ENCODE data around the gene BROX.
"Not testable (repeated sequence)": the region's sequence is repeated elsewhere in the genome, so short reads cannot be mapped to it uniquely, and the experiment has no call there.

The BROX gene

DNA sequence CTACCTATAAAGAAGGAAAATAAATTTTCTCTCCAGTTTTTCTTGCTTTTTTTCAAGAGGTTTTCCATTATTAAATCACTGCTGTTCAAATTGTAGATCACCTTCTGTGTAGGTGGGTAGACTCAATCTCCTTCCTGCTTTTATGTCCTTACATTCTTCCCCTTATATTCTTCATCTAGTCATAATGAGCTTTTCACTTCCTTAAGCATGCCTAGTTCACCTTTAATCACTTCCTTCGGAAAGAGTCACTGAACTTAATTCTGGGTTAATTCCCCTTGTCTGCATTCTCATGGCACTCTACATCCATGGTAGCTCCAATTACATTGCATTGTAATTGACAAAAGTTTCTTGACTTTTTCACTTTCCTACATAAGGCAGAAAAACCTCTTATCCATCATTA lies 18.5 kb downstream of the BROX start:
- WGBS, 2 experiments, result 94 to 97% methylated on average over 1 of the region's 1 CpG
- H3K27ac ChIP-seq (ENCODE audit: insufficient read depth, low read depth, low read length, poor library complexity, severe bottlenecking), result no peak overlapping the region
- H3K4me1 ChIP-seq (ENCODE audit: control insufficient read depth, insufficient read depth, low read length), result peaks cover 5% of the 10 kb centered on the region
- peaks cover 33% of the 10 kb centered on the region for H3K36me3 ChIP-seq (ENCODE audit: control insufficient read depth, insufficient read depth, low read length)
- no peaks in the 10 kb centered on the region for H3K9me3 ChIP-seq (ENCODE audit: control insufficient read depth, low read length)
- no peaks in the 10 kb centered on the region for H3K27me3 ChIP-seq (ENCODE audit: control insufficient read depth, insufficient read depth, low read length, poor library complexity, severe bottlenecking)
- no peak overlapping the region for H3K4me3 ChIP-seq (ENCODE audit: insufficient read depth, low read depth, low read length)

DNA sequence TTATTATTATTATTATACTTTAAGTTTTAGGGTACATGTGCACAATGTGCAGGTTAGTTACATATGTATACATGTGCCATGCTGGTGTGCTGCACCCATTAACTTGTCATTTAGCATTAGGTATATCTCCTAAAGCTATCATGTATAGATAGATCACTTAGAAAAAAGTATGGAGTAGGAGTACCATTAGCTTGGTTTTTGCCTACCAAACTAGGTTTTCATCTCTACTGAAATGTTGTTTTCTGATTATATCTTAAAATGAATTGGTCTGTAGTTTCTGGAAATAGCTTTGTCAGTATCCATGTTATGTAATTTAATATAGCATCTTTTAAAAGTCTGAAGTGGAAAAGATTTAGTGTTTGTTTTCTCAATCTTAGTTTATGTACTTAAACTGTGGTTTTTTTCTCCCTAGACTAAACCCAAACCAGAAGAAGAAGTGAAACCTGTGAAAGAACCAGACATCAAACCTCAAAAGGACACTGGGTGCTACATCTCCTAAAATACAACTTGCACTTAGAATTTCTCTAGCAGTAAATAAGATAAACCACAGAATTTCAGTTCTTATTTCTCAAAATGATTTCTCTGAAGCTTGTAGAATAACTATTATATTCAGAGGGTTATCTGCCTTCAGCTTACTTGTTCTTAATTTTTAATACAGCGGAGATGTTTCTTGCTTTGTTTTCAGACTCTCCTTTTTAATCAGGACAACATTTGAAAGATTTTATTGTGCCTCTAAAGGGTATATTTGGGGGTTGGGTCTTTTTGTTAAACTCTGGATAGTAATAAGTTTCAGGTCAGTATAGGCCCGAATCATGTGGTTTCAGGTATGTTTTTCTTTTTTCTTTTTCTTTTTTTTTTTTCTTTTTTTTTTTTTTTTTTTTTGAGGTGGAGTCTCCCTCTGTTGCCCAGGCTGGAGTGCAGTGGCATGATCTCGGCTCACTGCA lies 20.1 kb downstream of the BROX start:
- no peaks in the 10 kb centered on the region for H3K9me3 ChIP-seq (ENCODE audit: control insufficient read depth, low read length)
- peaks cover 28% of the 10 kb centered on the region for H3K36me3 ChIP-seq (ENCODE audit: control insufficient read depth, insufficient read depth, low read length)
- H3K4me1 ChIP-seq (ENCODE audit: control insufficient read depth, insufficient read depth, low read length), result peaks cover 14% of the 10 kb centered on the region
- no peak overlapping the region for H3K27ac ChIP-seq (ENCODE audit: insufficient read depth, low read depth, low read length, poor library complexity, severe bottlenecking)
- H3K4me3 ChIP-seq (ENCODE audit: insufficient read depth, low read depth, low read length), result no peak overlapping the region
- H3K27me3 ChIP-seq (ENCODE audit: control insufficient read depth, insufficient read depth, low read length, poor library complexity, severe bottlenecking), result no peaks in the 10 kb centered on the region
- WGBS, 2 experiments, result 91 to 100% methylated on average over 1 to 3 of the region's 3 CpGs

DNA sequence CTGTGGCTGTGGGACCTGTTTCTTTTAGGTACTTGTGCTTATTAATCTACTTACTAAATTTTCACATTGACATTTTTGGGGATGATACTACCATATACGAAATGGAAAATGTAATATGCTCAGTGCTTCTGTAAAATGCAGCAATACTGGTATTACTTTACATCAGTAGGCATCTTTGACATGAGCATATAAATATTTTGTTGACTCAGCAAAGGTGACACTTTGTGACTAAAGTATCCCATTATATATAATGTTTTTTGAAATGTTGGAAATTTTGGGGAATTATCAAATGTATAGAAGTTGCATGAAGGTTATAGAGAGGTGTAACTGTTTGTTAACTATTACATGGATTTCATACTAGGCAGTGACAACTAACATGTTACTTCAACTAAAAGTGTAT lies 22.4 kb downstream of the BROX start:
- Histone ChIP-seq H3K36me3 (ENCODE audit: control insufficient read depth, insufficient read depth, low read length) (peaks cover 23% of the 10 kb centered on the region), H3K27me3 (ENCODE audit: control insufficient read depth, insufficient read depth, low read length, poor library complexity, severe bottlenecking) (no peaks in the 10 kb centered on the region), H3K9me3 (ENCODE audit: control insufficient read depth, low read length) (no peaks in the 10 kb centered on the region), H3K4me3 (ENCODE audit: insufficient read depth, low read depth, low read length) (no peak overlapping the region), H3K27ac (ENCODE audit: insufficient read depth, low read depth, low read length, poor library complexity, severe bottlenecking) (no peak overlapping the region), H3K4me1 (ENCODE audit: control insufficient read depth, insufficient read depth, low read length) (peaks cover 14% of the 10 kb centered on the region)
- 100% methylated on average over 1 of the region's 1 CpG; no CpG with 5 or more reads in 1 of the 2 experiments for WGBS, 2 experiments

DNA sequence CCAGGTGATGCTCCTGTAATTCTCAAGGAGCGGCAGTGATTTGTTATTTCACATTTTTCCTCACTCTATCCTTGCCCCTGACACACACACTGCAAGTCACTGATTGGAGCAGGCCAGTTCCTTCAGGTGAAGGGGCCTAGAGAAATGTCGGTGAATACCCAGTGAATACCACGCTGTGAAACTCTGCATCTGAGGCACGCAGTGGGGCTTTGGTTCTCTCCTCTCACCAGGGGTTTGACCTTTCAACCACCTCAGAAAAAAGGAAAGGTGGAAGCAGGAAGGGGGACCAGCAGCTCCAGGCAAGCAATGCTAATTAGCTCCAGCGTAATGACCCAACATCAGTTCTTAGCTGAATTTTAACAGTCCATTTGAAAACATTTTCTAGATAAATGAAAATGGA lies 24.1 kb downstream of the BROX start:
- H3K27me3 ChIP-seq (ENCODE audit: control insufficient read depth, insufficient read depth, low read length, poor library complexity, severe bottlenecking), result no peaks in the 10 kb centered on the region
- H3K4me3 ChIP-seq (ENCODE audit: insufficient read depth, low read depth, low read length), result no peak overlapping the region
- no peaks in the 10 kb centered on the region for H3K9me3 ChIP-seq (ENCODE audit: control insufficient read depth, low read length)
- H3K4me1 ChIP-seq (ENCODE audit: control insufficient read depth, insufficient read depth, low read length), result peaks cover 14% of the 10 kb centered on the region
- 7 to 12% methylated on average over 4 to 5 of the region's 5 CpGs for WGBS, 2 experiments
- H3K27ac ChIP-seq (ENCODE audit: insufficient read depth, low read depth, low read length, poor library complexity, severe bottlenecking), result no peak overlapping the region
- peaks cover 9% of the 10 kb centered on the region for H3K36me3 ChIP-seq (ENCODE audit: control insufficient read depth, insufficient read depth, low read length)

DNA sequence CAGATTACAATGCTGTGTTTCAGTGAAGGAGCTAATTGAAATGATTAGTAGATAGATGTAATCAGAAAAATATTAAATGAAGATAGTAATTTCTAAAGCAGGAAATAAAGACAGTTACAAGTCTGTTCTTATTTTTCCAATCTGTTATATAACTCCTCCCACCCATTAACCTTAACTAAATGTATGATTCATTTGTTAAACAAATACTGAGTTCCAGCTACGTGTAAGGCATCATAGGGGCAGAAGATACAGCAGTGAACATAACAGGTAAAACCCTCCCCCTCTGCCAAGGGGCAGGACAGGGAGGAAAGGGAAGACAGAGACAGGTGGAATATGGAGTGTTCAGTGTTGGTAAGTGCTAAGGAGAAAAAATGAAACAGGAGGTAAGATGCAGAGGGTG lies 24.6 kb downstream of the BROX start, which contains the start of gene FAM177B:
TSS of gene FAM177B (plus strand) at position 231 of the 400 bp plus-strand sequence. CDS start 9,344 bp downstream, outside the sequence.
- WGBS, 2 experiments, result 40 to 83% methylated on average over 1 of the region's 1 CpG
- Histone ChIP-seq H3K9me3 (ENCODE audit: control insufficient read depth, low read length) (no peaks in the 10 kb centered on the region), H3K4me3 (ENCODE audit: insufficient read depth, low read depth, low read length) (no peak within 1 kb of the TSS), H3K27me3 (ENCODE audit: control insufficient read depth, insufficient read depth, low read length, poor library complexity, severe bottlenecking) (no peaks in the 10 kb centered on the region), H3K27ac (ENCODE audit: insufficient read depth, low read depth, low read length, poor library complexity, severe bottlenecking) (no peak within 1 kb of the TSS), H3K4me1 (ENCODE audit: control insufficient read depth, insufficient read depth, low read length) (peaks cover 14% of the 10 kb centered on the region), H3K36me3 (ENCODE audit: control insufficient read depth, insufficient read depth, low read length) (peaks cover 6% of the 10 kb centered on the region)

DNA sequence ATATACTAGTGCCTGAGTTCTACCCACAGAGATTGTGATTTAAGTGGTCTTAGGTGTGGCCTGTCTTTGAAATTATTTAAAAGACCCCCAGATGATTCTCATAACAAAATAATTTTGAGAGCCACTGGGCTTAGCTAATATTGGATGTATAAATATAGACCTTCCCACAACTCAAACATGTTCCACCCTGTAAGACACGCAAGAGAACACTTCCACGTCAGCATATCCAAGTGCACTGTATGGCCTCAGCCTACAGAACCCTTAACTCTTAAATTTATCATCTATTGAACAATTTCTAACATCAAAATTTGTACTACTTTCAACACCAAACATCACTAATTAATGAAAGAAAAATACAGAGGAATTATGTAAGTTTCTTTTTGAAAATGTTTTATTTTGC lies 27.1 kb downstream of the BROX start:
- no peaks in the 10 kb centered on the region for H3K27me3 ChIP-seq (ENCODE audit: control insufficient read depth, insufficient read depth, low read length, poor library complexity, severe bottlenecking)
- no peaks in the 10 kb centered on the region for H3K9me3 ChIP-seq (ENCODE audit: control insufficient read depth, low read length)
- H3K4me1 ChIP-seq (ENCODE audit: control insufficient read depth, insufficient read depth, low read length), result peaks cover 14% of the 10 kb centered on the region
- no peak overlapping the region for H3K27ac ChIP-seq (ENCODE audit: insufficient read depth, low read depth, low read length, poor library complexity, severe bottlenecking)
- 89 to 91% methylated on average over 2 of the region's 2 CpGs for WGBS, 2 experiments
- H3K4me3 ChIP-seq (ENCODE audit: insufficient read depth, low read depth, low read length), result no peak overlapping the region
- no peaks in the 10 kb centered on the region for H3K36me3 ChIP-seq (ENCODE audit: control insufficient read depth, insufficient read depth, low read length)

DNA sequence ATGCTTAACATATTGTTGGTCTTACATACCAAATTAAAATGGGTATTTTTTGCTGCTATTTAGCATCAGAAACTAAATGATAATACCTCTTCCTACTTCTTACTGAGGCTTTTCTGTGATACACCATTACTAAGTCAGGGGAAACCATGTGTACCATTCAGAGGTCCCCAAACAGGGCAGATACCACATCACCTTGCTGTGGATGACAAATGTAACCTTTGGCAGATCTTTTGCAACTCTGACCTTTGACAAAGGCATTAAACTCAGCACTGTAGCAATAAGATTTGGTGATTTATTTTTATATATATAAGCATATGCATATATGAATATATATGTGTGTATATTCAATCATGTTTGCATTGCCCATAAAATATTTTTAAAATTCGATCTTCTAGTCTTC lies 27.6 kb downstream of the BROX start:
- Histone ChIP-seq H3K36me3 (ENCODE audit: control insufficient read depth, insufficient read depth, low read length) (no peaks in the 10 kb centered on the region), H3K27me3 (ENCODE audit: control insufficient read depth, insufficient read depth, low read length, poor library complexity, severe bottlenecking) (no peaks in the 10 kb centered on the region), H3K4me1 (ENCODE audit: control insufficient read depth, insufficient read depth, low read length) (peaks cover 14% of the 10 kb centered on the region), H3K27ac (ENCODE audit: insufficient read depth, low read depth, low read length, poor library complexity, severe bottlenecking) (no peak overlapping the region), H3K4me3 (ENCODE audit: insufficient read depth, low read depth, low read length) (no peak overlapping the region), H3K9me3 (ENCODE audit: control insufficient read depth, low read length) (no peaks in the 10 kb centered on the region)
- no CpG with 5 or more reads among the region's 1 CpG for WGBS, 2 experiments

DNA sequence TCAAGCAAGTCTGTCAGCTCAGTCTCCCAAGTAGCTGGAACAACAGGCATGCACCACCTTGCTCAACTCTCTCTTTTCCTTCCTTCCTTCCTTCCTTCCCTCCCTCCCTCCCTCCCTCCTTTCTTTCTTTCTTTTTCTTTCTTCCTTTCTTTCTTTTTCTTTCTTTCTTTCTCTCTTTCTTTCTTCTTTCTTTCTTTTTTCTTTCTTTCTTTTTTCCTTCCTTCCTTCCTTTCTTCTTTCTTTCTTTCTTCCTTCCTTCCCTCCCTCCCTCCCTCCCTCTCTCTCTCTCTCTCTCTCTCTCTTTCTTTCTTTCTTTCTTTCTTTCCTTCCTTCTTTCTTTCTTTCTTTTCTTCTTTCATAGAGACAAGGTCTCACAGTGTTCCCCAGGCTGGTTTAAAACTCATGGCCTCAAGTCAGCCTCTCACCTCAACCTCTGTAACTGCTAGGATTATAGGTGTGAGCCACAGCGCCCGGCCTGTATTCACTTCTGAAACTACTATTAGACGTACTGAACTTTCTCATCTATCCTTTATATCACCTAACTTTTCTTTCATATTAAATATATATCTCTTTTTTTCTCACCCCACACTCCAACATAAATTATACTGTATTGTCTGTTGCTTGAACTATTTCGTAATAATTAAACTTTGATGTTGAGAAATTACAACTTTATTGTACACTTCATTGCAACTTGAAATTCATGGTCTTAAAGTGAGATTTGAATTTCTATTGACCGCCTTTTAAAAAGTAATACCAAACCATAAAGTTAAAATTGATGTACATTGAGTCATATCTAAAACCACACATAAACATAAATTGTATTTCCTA lies 29.5 kb downstream of the BROX start:
- H3K36me3 ChIP-seq (ENCODE audit: control insufficient read depth, insufficient read depth, low read length); H3K27ac ChIP-seq (ENCODE audit: insufficient read depth, low read depth, low read length, poor library complexity, severe bottlenecking); H3K4me3 ChIP-seq (ENCODE audit: insufficient read depth, low read depth, low read length); H3K9me3 ChIP-seq (ENCODE audit: control insufficient read depth, low read length); H3K4me1 ChIP-seq (ENCODE audit: control insufficient read depth, insufficient read depth, low read length); H3K27me3 ChIP-seq (ENCODE audit: control insufficient read depth, insufficient read depth, low read length, poor library complexity, severe bottlenecking): not testable (repeated sequence)
- WGBS, 2 experiments, result 96% methylated on average over 3 of the region's 5 CpGs

DNA sequence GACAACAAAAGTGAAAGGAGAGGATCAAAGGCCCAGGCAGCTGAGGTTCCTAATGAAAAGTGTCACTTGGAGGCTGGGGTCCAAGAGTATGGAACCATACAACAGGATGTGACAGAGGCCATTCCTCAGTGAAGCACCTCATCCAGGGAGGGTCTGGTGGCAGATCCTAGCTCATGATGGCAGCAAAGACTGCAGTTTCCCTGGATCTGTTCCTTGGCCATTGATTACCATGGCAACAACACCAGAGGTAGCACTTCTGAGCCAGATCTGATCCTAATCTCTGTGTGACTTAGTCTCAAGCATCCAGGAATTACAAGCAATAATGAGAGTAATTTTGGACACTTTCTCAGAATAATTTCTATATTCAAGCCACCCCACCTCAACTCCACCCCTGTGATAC lies 37.6 kb downstream of the BROX start:
- Histone ChIP-seq H3K36me3 (ENCODE audit: control insufficient read depth, insufficient read depth, low read length) (no peaks in the 10 kb centered on the region), H3K4me1 (ENCODE audit: control insufficient read depth, insufficient read depth, low read length) (no peaks in the 10 kb centered on the region), H3K9me3 (ENCODE audit: control insufficient read depth, low read length) (no peaks in the 10 kb centered on the region), H3K27me3 (ENCODE audit: control insufficient read depth, insufficient read depth, low read length, poor library complexity, severe bottlenecking) (no peaks in the 10 kb centered on the region), H3K4me3 (ENCODE audit: insufficient read depth, low read depth, low read length) (no peak overlapping the region), H3K27ac (ENCODE audit: insufficient read depth, low read depth, low read length, poor library complexity, severe bottlenecking) (no peak overlapping the region)

DNA sequence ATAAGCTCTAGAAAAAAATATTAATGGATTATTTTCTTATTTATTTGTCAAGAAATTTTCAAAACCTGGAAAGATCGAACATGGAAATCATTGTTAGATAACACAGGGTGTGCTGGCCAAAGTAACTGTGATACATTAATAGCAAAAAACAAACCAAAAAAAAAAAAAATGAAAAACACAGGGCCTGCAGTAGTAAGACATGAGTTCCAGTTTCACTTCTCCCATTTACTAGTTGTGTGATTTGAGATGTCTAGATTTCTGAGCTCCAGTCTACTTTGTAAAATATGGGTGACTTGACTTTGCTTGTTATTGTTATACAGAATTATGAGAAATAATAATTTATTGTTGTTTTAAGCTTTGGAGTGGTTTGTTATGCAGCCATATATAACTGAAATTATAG lies 38.3 kb downstream of the BROX start:
- 83 to 100% methylated on average over 1 of the region's 1 CpG for WGBS, 2 experiments
- no peaks in the 10 kb centered on the region for H3K27me3 ChIP-seq (ENCODE audit: control insufficient read depth, insufficient read depth, low read length, poor library complexity, severe bottlenecking)
- no peak overlapping the region for H3K27ac ChIP-seq (ENCODE audit: insufficient read depth, low read depth, low read length, poor library complexity, severe bottlenecking)
- no peaks in the 10 kb centered on the region for H3K9me3 ChIP-seq (ENCODE audit: control insufficient read depth, low read length)
- H3K36me3 ChIP-seq (ENCODE audit: control insufficient read depth, insufficient read depth, low read length), result no peaks in the 10 kb centered on the region
- H3K4me3 ChIP-seq (ENCODE audit: insufficient read depth, low read depth, low read length), result no peak overlapping the region
- H3K4me1 ChIP-seq (ENCODE audit: control insufficient read depth, insufficient read depth, low read length), result no peaks in the 10 kb centered on the region

All from ectodermal cell (in vitro differentiated cells).